ENCODE data around the gene PHLDB3. TPM values are rescaled to one million over a fixed set of nuclear protein-coding genes. Genes with fewer than 3 reads are reported as not detected.
"Not testable (repeated sequence)": the region's sequence is repeated elsewhere in the genome, so short reads cannot be mapped to it uniquely, and the experiment has no call there.

Gene PHLDB3
- total RNA-seq, 1 donor from 2014 or later: 23.4 TPM

- peak within 1 kb of the TSS; percentile 91 for H3K4me3 Mint-ChIP-seq (ENCODE audit: low read depth)
- H3K27me3 Mint-ChIP-seq: peaks cover 2% of the 10 kb centered on the region
- H3K9me3 Mint-ChIP-seq (ENCODE audit: low read depth): no peaks in the 10 kb centered on the region
- TF ChIP-seq CTCF (IDR thresholded peaks at IDR 0.05; ENCODE audit: unreplicated experiment): no peak
- peak; percentile 70 for DNase-seq (ENCODE audit: low spot score, unreplicated experiment)
- H3K4me1 Mint-ChIP-seq (ENCODE audit: low read depth): peaks cover 15% of the 10 kb centered on the region
- peak within 1 kb of the TSS; percentile 77 for H3K27ac Mint-ChIP-seq
- H3K36me3 Mint-ChIP-seq (ENCODE audit: insufficient read depth): no peaks in the 10 kb centered on the region
These were observed 22.6 kb upstream of the PHLDB3 start, which contains the start of gene ETHE1 for GRCh38 chr19:43526884-43527859. TSS of gene ETHE1 (minus strand) at chr19:43527201. CDS start at chr19:43527177, 24 bp downstream.

GRCh38 chr19:43525836-43526771 is 21.6 kb upstream of the PHLDB3 start:
- peak; percentile 33 for DNase-seq (ENCODE audit: low spot score, unreplicated experiment)
- H3K27ac Mint-ChIP-seq: peak overlapping the region; percentile 77
- no peaks in the 10 kb centered on the region for H3K36me3 Mint-ChIP-seq (ENCODE audit: insufficient read depth)
- H3K4me1 Mint-ChIP-seq (ENCODE audit: low read depth): peaks cover 15% of the 10 kb centered on the region
- H3K4me3 Mint-ChIP-seq (ENCODE audit: low read depth): peak overlapping the region; percentile 91
- no peak for TF ChIP-seq CTCF (IDR thresholded peaks at IDR 0.05; ENCODE audit: unreplicated experiment)
- no peaks in the 10 kb centered on the region for H3K9me3 Mint-ChIP-seq (ENCODE audit: low read depth)
- H3K27me3 Mint-ChIP-seq: peaks cover 2% of the 10 kb centered on the region

GRCh38 chr19:43524922-43525835 is 20.6 kb upstream of the PHLDB3 start:
- TF ChIP-seq CTCF (IDR thresholded peaks at IDR 0.05; ENCODE audit: unreplicated experiment): no peak
- H3K36me3 Mint-ChIP-seq (ENCODE audit: insufficient read depth): no peaks in the 10 kb centered on the region
- H3K27ac Mint-ChIP-seq: no peak overlapping the region
- peaks cover 15% of the 10 kb centered on the region for H3K4me1 Mint-ChIP-seq (ENCODE audit: low read depth)
- peak overlapping the region; percentile 91 for H3K4me3 Mint-ChIP-seq (ENCODE audit: low read depth)
- DNase-seq (ENCODE audit: low spot score, unreplicated experiment): no peak
- no peaks in the 10 kb centered on the region for H3K9me3 Mint-ChIP-seq (ENCODE audit: low read depth)
- H3K27me3 Mint-ChIP-seq: peaks cover 2% of the 10 kb centered on the region

GRCh38 chr19:43523696-43524095 is 19.1 kb upstream of the PHLDB3 start:
- not testable (repeated sequence) for H3K9me3 Mint-ChIP-seq (ENCODE audit: low read depth); DNase-seq (ENCODE audit: low spot score, unreplicated experiment); H3K4me3 Mint-ChIP-seq (ENCODE audit: low read depth); H3K27me3 Mint-ChIP-seq; H3K27ac Mint-ChIP-seq; H3K36me3 Mint-ChIP-seq (ENCODE audit: insufficient read depth)
- peaks cover 18% of the 10 kb centered on the region for H3K4me1 Mint-ChIP-seq (ENCODE audit: low read depth)

GRCh38 chr19:43522929-43523328 is 18.4 kb upstream of the PHLDB3 start:
- no peak for TF ChIP-seq CTCF (IDR thresholded peaks at IDR 0.05; ENCODE audit: unreplicated experiment)
- Mint-ChIP-seq H3K4me3 (ENCODE audit: low read depth) (no peak overlapping the region), H3K27ac (no peak overlapping the region), H3K9me3 (ENCODE audit: low read depth) (no peaks in the 10 kb centered on the region), H3K4me1 (ENCODE audit: low read depth) (peaks cover 18% of the 10 kb centered on the region), H3K27me3 (peaks cover 2% of the 10 kb centered on the region), H3K36me3 (ENCODE audit: insufficient read depth) (peaks cover 2% of the 10 kb centered on the region)
- DNase-seq (ENCODE audit: low spot score, unreplicated experiment): no peak

Measured in progenitor cell of endocrine pancreas (in vitro differentiated cells).